Measurements from ENCODE around the gene SOX1.

SOX1 gene

GRCh38 chr13:112067871-112068539 is 1.1 kb downstream of the SOX1 start:
- Histone ChIP-seq H3K4me2 (ENCODE audit: low read length) (peak overlapping the region; percentile 46), H2BK5ac (ENCODE audit: low read depth, low read length, poor library complexity) (no peak overlapping the region), H3K36me3 (ENCODE audit: control insufficient read depth in 1 of 2, insufficient read depth in 2 of 2, low read length in 2 of 2) (no peaks in the 10 kb centered on the region), H2BK120ac (ENCODE audit: insufficient read depth, low read length, poor library complexity) (no peak overlapping the region), H3K4me1 (ENCODE audit: control insufficient read depth in 1 of 2, insufficient read depth in 2 of 2, low read length in 2 of 2) (peaks cover 15 to 16% of the 10 kb centered on the region in 2 experiments), H4K91ac (ENCODE audit: low read depth, low read length) (no peak overlapping the region), H3K23ac (ENCODE audit: low read length) (no peak overlapping the region), H3K79me2 (ENCODE audit: control insufficient read depth, insufficient read depth, low read length, poor library complexity) (no peaks in the 10 kb centered on the region), H4K8ac (ENCODE audit: low read depth, low read length) (no peak overlapping the region), H3K9ac (ENCODE audit: low read length) (no peak overlapping the region), H4K12ac (ENCODE audit: low read depth, low read length) (no peak overlapping the region), H2AFZ (ENCODE audit: insufficient read depth, low read length, poor library complexity) (no peak overlapping the region), H3K27me3 (ENCODE audit: insufficient read depth, low read length) (peaks cover 87% of the 10 kb centered on the region), H2AK5ac (ENCODE audit: low read length) (no peak overlapping the region), H3K79me1 (ENCODE audit: low read length) (no peaks in the 10 kb centered on the region), H3K4ac (ENCODE audit: low read depth, low read length) (no peak overlapping the region), H3K9me3 (ENCODE audit: insufficient read depth, low read depth, low read length) (peaks cover 5% of the 10 kb centered on the region), H2BK12ac (ENCODE audit: low read length) (no peak overlapping the region), H3K18ac (ENCODE audit: low read length) (no peak overlapping the region), H3K27ac (ENCODE audit: low read depth, low read length) (no peak overlapping the region), H3K4me3 (ENCODE audit: low read depth, low read length) (no peak overlapping the region), H3K14ac (ENCODE audit: low read length) (no peak overlapping the region)
- DNase-seq = no peak
- WGBS (ENCODE audit: extremely low coverage, insufficient coverage, insufficient read length) = no CpG with 5 or more reads among the region's 103 CpGs

- no peak overlapping the region for H3K27ac ChIP-seq (ENCODE audit: low read depth, low read length)
- H4K12ac ChIP-seq (ENCODE audit: low read depth, low read length) = no peak overlapping the region
- peaks cover 87% of the 10 kb centered on the region for H3K27me3 ChIP-seq (ENCODE audit: insufficient read depth, low read length)
- H4K91ac ChIP-seq (ENCODE audit: low read depth, low read length) = no peak overlapping the region
- no peak overlapping the region for H2BK12ac ChIP-seq (ENCODE audit: low read length)
- no CpG with 5 or more reads among the region's 80 CpGs for WGBS (ENCODE audit: extremely low coverage, insufficient coverage, insufficient read length)
- H2BK120ac ChIP-seq (ENCODE audit: insufficient read depth, low read length, poor library complexity) = no peak overlapping the region
- H3K79me2 ChIP-seq (ENCODE audit: control insufficient read depth, insufficient read depth, low read length, poor library complexity) = no peaks in the 10 kb centered on the region
- H3K9me3 ChIP-seq (ENCODE audit: insufficient read depth, low read depth, low read length) = peaks cover 3% of the 10 kb centered on the region
- no peak overlapping the region for H3K9ac ChIP-seq (ENCODE audit: low read length)
- H3K18ac ChIP-seq (ENCODE audit: low read length) = no peak overlapping the region
- H2AK5ac ChIP-seq (ENCODE audit: low read length) = no peak overlapping the region
- DNase-seq = no peak
- H3K14ac ChIP-seq (ENCODE audit: low read length) = no peak overlapping the region
- H3K36me3 ChIP-seq (ENCODE audit: control insufficient read depth in 1 of 2, insufficient read depth in 2 of 2, low read length in 2 of 2) = no peaks in the 10 kb centered on the region
- no peak overlapping the region for H3K23ac ChIP-seq (ENCODE audit: low read length)
- H2AFZ ChIP-seq (ENCODE audit: insufficient read depth, low read length, poor library complexity) = no peak overlapping the region
- H3K4me2 ChIP-seq (ENCODE audit: low read length) = peak overlapping the region; percentile 45
- no peak overlapping the region for H2BK5ac ChIP-seq (ENCODE audit: low read depth, low read length, poor library complexity)
- peaks cover 18 to 21% of the 10 kb centered on the region in 2 experiments for H3K4me1 ChIP-seq (ENCODE audit: control insufficient read depth in 1 of 2, insufficient read depth in 2 of 2, low read length in 2 of 2)
- H3K79me1 ChIP-seq (ENCODE audit: low read length) = no peaks in the 10 kb centered on the region
- H3K4me3 ChIP-seq (ENCODE audit: low read depth, low read length) = no peak overlapping the region
- no peak overlapping the region for H4K8ac ChIP-seq (ENCODE audit: low read depth, low read length)
- H3K4ac ChIP-seq (ENCODE audit: low read depth, low read length) = no peak overlapping the region
These were observed 1.7 kb downstream of the SOX1 start for GRCh38 chr13:112068540-112069060.

DNA sequence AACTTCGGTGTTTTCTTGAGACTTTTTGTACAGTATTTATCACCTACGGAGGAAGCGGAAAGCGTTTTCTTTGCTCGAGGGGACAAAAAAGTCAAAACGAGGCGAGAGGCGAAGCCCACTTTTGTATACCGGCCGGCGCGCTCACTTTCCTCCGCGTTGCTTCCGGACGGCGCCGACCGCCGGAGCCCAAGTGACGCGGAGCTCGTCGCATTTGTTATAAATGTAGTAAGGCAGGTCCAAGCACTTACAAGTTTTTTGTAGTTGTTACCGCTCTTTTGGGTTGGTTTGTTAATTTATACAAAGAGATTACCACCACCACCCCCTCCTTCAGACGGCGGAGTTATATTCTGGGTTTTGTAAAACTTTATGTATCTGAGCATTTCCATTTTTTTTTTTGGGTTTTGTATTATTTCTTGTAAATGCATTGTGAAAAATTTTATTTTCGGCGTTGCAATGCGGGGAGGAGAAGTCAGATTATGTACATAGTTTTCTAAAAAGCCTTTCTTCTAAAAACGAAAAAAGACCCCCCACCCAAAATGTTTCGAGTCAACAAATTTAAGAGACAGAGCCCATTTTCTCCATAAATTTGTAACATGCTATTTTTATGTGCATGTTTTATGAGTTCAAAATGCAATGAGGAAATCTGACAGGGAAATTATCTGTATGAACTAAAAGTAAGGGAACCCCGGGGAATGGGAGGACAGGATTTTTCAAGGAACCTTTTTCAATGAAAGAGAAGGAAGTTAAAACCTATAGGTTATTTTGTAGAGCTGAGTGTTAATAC is 2.3 kb downstream of the SOX1 start:
- no peaks in the 10 kb centered on the region for H3K36me3 ChIP-seq (ENCODE audit: control insufficient read depth in 1 of 2, insufficient read depth in 2 of 2, low read length in 2 of 2)
- no peak overlapping the region for H2BK5ac ChIP-seq (ENCODE audit: low read depth, low read length, poor library complexity)

DNA sequence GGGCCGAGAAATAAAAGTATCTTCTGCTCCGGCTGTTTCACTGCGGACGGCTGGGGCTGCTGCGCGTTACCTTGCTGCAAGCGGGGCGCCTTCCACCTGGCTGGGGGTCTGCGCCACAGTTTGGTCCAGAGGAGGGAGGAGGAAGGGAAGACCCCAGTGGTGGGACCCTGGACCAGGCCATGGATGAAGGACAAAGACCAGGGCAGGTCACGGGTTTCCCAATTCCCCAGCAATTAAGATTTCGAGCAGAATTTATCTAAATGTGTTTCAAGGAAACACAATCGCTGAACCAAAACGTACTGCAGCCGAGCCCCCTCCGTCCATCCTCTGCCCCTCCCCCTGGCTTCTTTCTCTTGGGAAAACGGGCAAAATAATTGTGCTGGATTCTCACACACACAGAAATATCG is 2.9 kb downstream of the SOX1 start:
- H3K4me2 ChIP-seq (ENCODE audit: low read length) = no peak overlapping the region
- H3K27me3 ChIP-seq (ENCODE audit: insufficient read depth, low read length) = peaks cover 88% of the 10 kb centered on the region

More for the DNA sequence above, 2.3 kb downstream of the SOX1 start:
- Histone ChIP-seq H3K9ac (ENCODE audit: low read length) (no peak overlapping the region), H3K18ac (ENCODE audit: low read length) (no peak overlapping the region), H3K27me3 (ENCODE audit: insufficient read depth, low read length) (peaks cover 86% of the 10 kb centered on the region), H3K9me3 (ENCODE audit: insufficient read depth, low read depth, low read length) (peaks cover 3% of the 10 kb centered on the region), H3K23ac (ENCODE audit: low read length) (no peak overlapping the region), H4K8ac (ENCODE audit: low read depth, low read length) (no peak overlapping the region), H4K12ac (ENCODE audit: low read depth, low read length) (no peak overlapping the region), H3K4me3 (ENCODE audit: low read depth, low read length) (no peak overlapping the region), H2BK12ac (ENCODE audit: low read length) (no peak overlapping the region), H3K79me2 (ENCODE audit: control insufficient read depth, insufficient read depth, low read length, poor library complexity) (no peaks in the 10 kb centered on the region), H3K27ac (ENCODE audit: low read depth, low read length) (no peak overlapping the region), H2AFZ (ENCODE audit: insufficient read depth, low read length, poor library complexity) (no peak overlapping the region), H3K79me1 (ENCODE audit: low read length) (no peaks in the 10 kb centered on the region), H3K4me2 (ENCODE audit: low read length) (no peak overlapping the region), H4K91ac (ENCODE audit: low read depth, low read length) (no peak overlapping the region), H3K4ac (ENCODE audit: low read depth, low read length) (no peak overlapping the region), H3K4me1 (ENCODE audit: control insufficient read depth in 1 of 2, insufficient read depth in 2 of 2, low read length in 2 of 2) (peaks cover 18 to 21% of the 10 kb centered on the region in 2 experiments), H2BK120ac (ENCODE audit: insufficient read depth, low read length, poor library complexity) (no peak overlapping the region), H3K14ac (ENCODE audit: low read length) (no peak overlapping the region), H2AK5ac (ENCODE audit: low read length) (no peak overlapping the region)
- DNase-seq = no peak
- WGBS (ENCODE audit: extremely low coverage, insufficient coverage, insufficient read length) = no CpG with 5 or more reads among the region's 33 CpGs

More for the DNA sequence above, 2.9 kb downstream of the SOX1 start:
- no peak overlapping the region for H3K18ac ChIP-seq (ENCODE audit: low read length)
- H3K14ac ChIP-seq (ENCODE audit: low read length) = no peak overlapping the region
- no peak overlapping the region for H4K91ac ChIP-seq (ENCODE audit: low read depth, low read length)
- H4K12ac ChIP-seq (ENCODE audit: low read depth, low read length) = no peak overlapping the region
- peaks cover 18 to 21% of the 10 kb centered on the region in 2 experiments for H3K4me1 ChIP-seq (ENCODE audit: control insufficient read depth in 1 of 2, insufficient read depth in 2 of 2, low read length in 2 of 2)
- no peaks in the 10 kb centered on the region for H3K79me1 ChIP-seq (ENCODE audit: low read length)
- H2BK5ac ChIP-seq (ENCODE audit: low read depth, low read length, poor library complexity) = no peak overlapping the region
- no peak overlapping the region for H3K9ac ChIP-seq (ENCODE audit: low read length)
- H3K9me3 ChIP-seq (ENCODE audit: insufficient read depth, low read depth, low read length) = peaks cover 4% of the 10 kb centered on the region
- no peak overlapping the region for H3K23ac ChIP-seq (ENCODE audit: low read length)
- no peak overlapping the region for H2AK5ac ChIP-seq (ENCODE audit: low read length)
- no peak overlapping the region for H3K4me3 ChIP-seq (ENCODE audit: low read depth, low read length)
- no CpG with 5 or more reads among the region's 17 CpGs for WGBS (ENCODE audit: extremely low coverage, insufficient coverage, insufficient read length)
- no peak overlapping the region for H2AFZ ChIP-seq (ENCODE audit: insufficient read depth, low read length, poor library complexity)
- no peaks in the 10 kb centered on the region for H3K79me2 ChIP-seq (ENCODE audit: control insufficient read depth, insufficient read depth, low read length, poor library complexity)
- no peak overlapping the region for H2BK120ac ChIP-seq (ENCODE audit: insufficient read depth, low read length, poor library complexity)
- H4K8ac ChIP-seq (ENCODE audit: low read depth, low read length) = no peak overlapping the region
- no peaks in the 10 kb centered on the region for H3K36me3 ChIP-seq (ENCODE audit: control insufficient read depth in 1 of 2, insufficient read depth in 2 of 2, low read length in 2 of 2)
- H3K27ac ChIP-seq (ENCODE audit: low read depth, low read length) = no peak overlapping the region
- H2BK12ac ChIP-seq (ENCODE audit: low read length) = no peak overlapping the region
- DNase-seq = no peak
- no peak overlapping the region for H3K4ac ChIP-seq (ENCODE audit: low read depth, low read length)

Measured in trophoblast cell (in vitro differentiated cells and primary cell).